CD14-positive monocyte (primary cell): ENCODE data around the gene HBG2. TPM values are rescaled to one million over a fixed set of nuclear protein-coding genes. Genes with fewer than 3 reads are reported as not detected.

Experiments
- DNase-seq, 3 donors: peaks; one replicate each; pipeline ENCODE4 v3.0.0-alpha.2; 2011 to 2022
- H2AFZ ChIP-seq: 2 replicates; pipeline ENCODE4 v1.6.0; 2012; ENCODE audit warnings: mild to moderate bottlenecking, low read depth, low read length, inconsistent platforms; ENCODE audit not compliant: insufficient read depth, poor library complexity, severe bottlenecking
- H3K27ac ChIP-seq, 2 donors: 1 replicate in 1 of 2; 2 replicates in 1 of 2; pipeline ENCODE4 v1.5.1; 2012 to 2013; ENCODE audit warnings: low read length in 2 of 2, control low read depth in 1 of 2, inconsistent platforms in 1 of 2, low read depth in 1 of 2, mild to moderate bottlenecking in 1 of 2
- H3K27me3 ChIP-seq, 2 donors: one replicate each; pipeline versions ENCODE4 v1.6.0 to v1.6.1; 2011 to 2013; ENCODE audit warnings: low read length in 2 of 2; ENCODE audit not compliant: control insufficient read depth in 2 of 2, insufficient read depth in 2 of 2
- H3K36me3 ChIP-seq, 2 donors: replicated peaks in 1 of 2; 1 replicate in 1 of 2; 2 replicates in 1 of 2; pipeline versions ENCODE4 v1.5.1 to v1.6.1; 2012 to 2013; ENCODE audit warnings: low read length in 2 of 2, control low read depth in 1 of 2, inconsistent platforms in 1 of 2, mild to moderate bottlenecking in 1 of 2; ENCODE audit not compliant: insufficient read depth in 2 of 2, control insufficient read depth in 1 of 2
- H3K4me1 ChIP-seq, 2 donors: 1 replicate in 1 of 2; 2 replicates in 1 of 2; pipeline versions ENCODE4 v1.5.1 to v1.6.1; 2012 to 2013; ENCODE audit warnings: low read length in 2 of 2, control low read depth in 1 of 2, inconsistent platforms in 1 of 2, mild to moderate bottlenecking in 1 of 2, moderate library complexity in 1 of 2; ENCODE audit not compliant: insufficient read depth in 2 of 2, control insufficient read depth in 1 of 2
- H3K4me2 ChIP-seq: replicated peaks from 2 replicates; pipeline ENCODE3; 2012; ENCODE audit warnings: low read length, moderate library complexity, mild to moderate bottlenecking; ENCODE audit not compliant: poor library complexity, severe bottlenecking; ENCODE audit errors: extremely low read depth
- H3K4me3 ChIP-seq, 3 experiments: fragments of 200-600 bp in 1 of 3; sonication (generic) in 1 of 3; replicated peaks in 1 of 3; 1 replicate in 2 of 3; 2 replicates in 1 of 3; pipeline ENCODE4 v1.5.1; 2011 to 2013; ENCODE audit warnings: low read length in 3 of 3, mild to moderate bottlenecking in 3 of 3, control low read depth in 2 of 3, low read depth in 2 of 3, inconsistent platforms in 1 of 3, moderate library complexity in 1 of 3
- H3K79me2 ChIP-seq: 2 replicates; pipeline ENCODE4 v1.6.0; 2012; ENCODE audit warnings: mild to moderate bottlenecking, control low read depth, inconsistent platforms, low read length, moderate library complexity; ENCODE audit not compliant: insufficient read depth
- H3K9ac ChIP-seq: 2 replicates; pipeline ENCODE4 v1.6.0; 2017; ENCODE audit warnings: low read length, mild to moderate bottlenecking; ENCODE audit not compliant: insufficient read depth, poor library complexity, severe bottlenecking
- H3K9me3 ChIP-seq, 2 donors: replicated peaks in 1 of 2; 1 replicate in 1 of 2; 2 replicates in 1 of 2; pipeline versions ENCODE4 v1.5.1 to v1.6.1; 2012 to 2013; ENCODE audit warnings: low read length in 2 of 2, control low read depth in 1 of 2; ENCODE audit not compliant: control insufficient read depth in 1 of 2, insufficient read depth in 1 of 2
- H4K20me1 ChIP-seq: 2 replicates; pipeline ENCODE4 v1.6.0; 2012; ENCODE audit warnings: mild to moderate bottlenecking, low read length, control low read depth, moderate library complexity; ENCODE audit not compliant: insufficient read depth
- H3K27ac Mint-ChIP-seq, 7 donors: one replicate each; pipeline ENCODE4 v1.8.0; 2020; ENCODE audit warnings: mild to moderate bottlenecking in 7 of 7, mixed read lengths in 7 of 7, moderate library complexity in 6 of 7, inconsistent platforms in 2 of 7
- H3K27me3 Mint-ChIP-seq, 3 donors: one replicate each; pipeline ENCODE4 v1.8.0; 2021 to 2022; ENCODE audit warnings: low read depth in 3 of 3, mild to moderate bottlenecking in 3 of 3, mixed read lengths in 3 of 3, moderate library complexity in 3 of 3, inconsistent platforms in 1 of 3
- H3K36me3 Mint-ChIP-seq, 2 donors: one replicate each; pipeline ENCODE4 v1.8.0; 2020; ENCODE audit warnings: mixed read lengths in 2 of 2, inconsistent platforms in 1 of 2, mild to moderate bottlenecking in 1 of 2
- H3K4me1 Mint-ChIP-seq: one replicate; pipeline ENCODE4 v1.8.0; 2020; ENCODE audit warnings: mild to moderate bottlenecking, mixed read lengths
- H3K4me3 Mint-ChIP-seq, 2 donors: one replicate each; pipeline ENCODE4 v1.8.0; 2020; ENCODE audit warnings: mild to moderate bottlenecking in 2 of 2, mixed read lengths in 2 of 2, moderate library complexity in 1 of 2
- H3K9me3 Mint-ChIP-seq, 7 donors: one replicate each; pipeline ENCODE4 v1.8.0; 2020 to 2022; ENCODE audit warnings: mixed read lengths in 7 of 7, mild to moderate bottlenecking in 6 of 7, moderate library complexity in 6 of 7, inconsistent platforms in 2 of 7
- CTCF ChIP-seq: fragments of 200-600 bp; IDR thresholded peaks from one replicate; pipeline ENCODE4 v1.8.0; 2022; ENCODE audit warnings: antibody characterized with exemption, mild to moderate bottlenecking
- whole genome bisulfite sequencing: methylation state at CpG from one replicate; pipeline ENCODE4 v1.1.5; 2013; ENCODE audit warnings: missing lambda C conversion rate; ENCODE audit not compliant: insufficient coverage; 5-methylcytosine and 5-hydroxymethylcytosine counted together
- intact Hi-C, 2 donors: fragments of 100-400 bp; cut with micrococcal nuclease; formaldehyde crosslinking; loops; one replicate each; pipeline versions ENCODE4 v1.15.0 to v1.15.1; 2023
- polyA plus RNA-seq, 3 donors: library from polyadenylated mRNA; depleted of rRNA in 1 of 3; unstranded in 2 of 3; stranded (reverse) in 1 of 3; fragments of 300-500 nt in 2 of 3; fragments of >200 nt in 1 of 3; fragmentation: Illumina TruSeq in 2 of 3; gene quantifications; 1 replicate in 2 of 3; 2 replicates in 1 of 3; pipeline ENCODE4 v1.2.3, GENCODE V29; 2012 to 2021

HBG2 gene
- polyA plus RNA-seq, 3 donors = 5.1 TPM; not detected in 2

- Histone ChIP-seq H3K36me3 (no peaks in the 10 kb centered on the region), H3K27me3 (no peaks in the 10 kb centered on the region), H3K4me3 (no peak overlapping the region), H4K20me1 (no peaks in the 10 kb centered on the region), H3K4me1 (no peaks in the 10 kb centered on the region), H3K27ac (no peak overlapping the region), H3K79me2 (no peaks in the 10 kb centered on the region), H3K9ac (no peak overlapping the region), H3K9me3 (no peaks in the 10 kb centered on the region), H3K4me2 (no peak overlapping the region), H2AFZ (no peak overlapping the region)
- Mint-ChIP-seq H3K27me3 (peaks cover 0 to 1% (median 0%) of the 10 kb centered on the region in 3 donors), H3K4me1 (peaks cover 7% of the 10 kb centered on the region), H3K36me3 (no peaks in the 10 kb centered on the region), H3K9me3 (no peaks in the 10 kb centered on the region), H3K4me3 (no peak overlapping the region), H3K27ac (no peak overlapping the region)
- no peak for DNase-seq
- intact Hi-C loops = no loop called here
- no CpG with 5 or more reads among the region's 2 CpGs for WGBS
- no peak for TF ChIP-seq CTCF
Observed at GRCh38 chr11:5229796-5230195, 24.8 kb downstream of the HBG2 start.

DNA sequence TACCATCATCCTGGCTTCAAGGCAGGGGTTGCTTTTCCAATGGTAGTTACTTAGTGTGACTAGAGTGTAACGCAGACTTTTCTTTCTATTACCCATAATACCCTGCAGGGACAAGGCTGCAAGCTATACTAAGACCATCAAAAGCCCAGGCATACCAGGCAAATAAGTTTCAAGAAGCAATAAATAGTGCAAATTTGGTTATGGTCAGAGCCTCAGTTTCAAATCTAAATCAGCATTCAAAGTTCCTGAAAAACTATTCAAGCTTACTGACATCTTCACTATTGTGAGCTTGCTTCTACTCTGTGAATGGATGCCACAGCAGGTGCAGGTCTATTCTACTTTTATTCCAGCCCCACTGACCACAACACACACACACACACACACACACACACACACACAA, 25.2 kb downstream of the HBG2 start:
- no peaks in the 10 kb centered on the region for H3K4me1 ChIP-seq
- H3K36me3 Mint-ChIP-seq = no peaks in the 10 kb centered on the region
- no peak for DNase-seq
- no peaks in the 10 kb centered on the region for H3K27me3 ChIP-seq
- H3K4me3 ChIP-seq = no peak overlapping the region
- intact Hi-C loops = no loop called here
- no peak overlapping the region for H3K4me2 ChIP-seq
- peaks cover 0 to 1% (median 0%) of the 10 kb centered on the region in 3 donors for H3K27me3 Mint-ChIP-seq
- TF ChIP-seq CTCF = no peak
- peaks cover 4% of the 10 kb centered on the region for H3K4me1 Mint-ChIP-seq
- H2AFZ ChIP-seq = no peak overlapping the region
- no peaks in the 10 kb centered on the region for H3K79me2 ChIP-seq
- H3K36me3 ChIP-seq = no peaks in the 10 kb centered on the region
- no peak overlapping the region for H3K27ac ChIP-seq
- no peaks in the 10 kb centered on the region for H3K9me3 ChIP-seq
- peaks cover 0 to 1% (median 0%) of the 10 kb centered on the region in 7 donors for H3K9me3 Mint-ChIP-seq
- no peak overlapping the region for H3K4me3 Mint-ChIP-seq
- no peak overlapping the region for H3K9ac ChIP-seq
- H4K20me1 ChIP-seq = no peaks in the 10 kb centered on the region
- WGBS = no CpG with 5 or more reads among the region's 1 CpG
- H3K27ac Mint-ChIP-seq = no peak overlapping the region
